ENCODE measurements around the gene CEBPZ.
"Not testable (repeated sequence)": the region's sequence is repeated elsewhere in the genome, so short reads cannot be mapped to it uniquely, and the experiment has no call there.

The CEBPZ gene

DNA sequence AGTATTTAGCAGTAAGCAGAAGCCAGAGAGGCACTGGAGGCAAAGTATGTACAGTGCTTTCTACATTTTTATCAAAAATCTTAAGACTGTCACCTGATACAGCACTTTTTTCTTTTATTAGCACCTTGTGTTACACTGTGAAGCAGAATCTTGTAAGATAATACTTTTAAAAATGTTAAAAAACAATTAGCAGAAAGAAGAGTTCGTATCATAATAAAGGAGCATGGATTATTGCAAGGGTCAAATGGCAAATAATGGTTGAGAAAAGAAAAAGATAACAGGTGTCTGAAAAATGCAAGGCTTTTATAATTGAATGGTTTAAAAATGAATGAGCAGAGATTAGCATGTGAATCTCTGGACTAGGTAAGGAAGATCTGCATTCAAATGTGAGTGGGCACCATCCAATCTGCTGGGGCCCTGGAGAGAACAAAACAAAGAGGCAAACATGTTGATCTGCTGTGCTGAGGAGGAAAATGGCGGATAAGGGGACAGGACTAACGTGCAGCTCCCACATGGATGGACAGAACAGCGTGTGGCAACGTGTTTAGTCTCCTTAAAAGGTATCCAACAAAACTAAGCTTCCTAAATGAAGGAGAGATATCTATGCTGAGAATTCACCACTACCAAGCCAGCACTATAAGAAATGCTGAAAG lies 25.6 kb downstream of the CEBPZ start:
- TF ChIP-seq, protein P1, sequence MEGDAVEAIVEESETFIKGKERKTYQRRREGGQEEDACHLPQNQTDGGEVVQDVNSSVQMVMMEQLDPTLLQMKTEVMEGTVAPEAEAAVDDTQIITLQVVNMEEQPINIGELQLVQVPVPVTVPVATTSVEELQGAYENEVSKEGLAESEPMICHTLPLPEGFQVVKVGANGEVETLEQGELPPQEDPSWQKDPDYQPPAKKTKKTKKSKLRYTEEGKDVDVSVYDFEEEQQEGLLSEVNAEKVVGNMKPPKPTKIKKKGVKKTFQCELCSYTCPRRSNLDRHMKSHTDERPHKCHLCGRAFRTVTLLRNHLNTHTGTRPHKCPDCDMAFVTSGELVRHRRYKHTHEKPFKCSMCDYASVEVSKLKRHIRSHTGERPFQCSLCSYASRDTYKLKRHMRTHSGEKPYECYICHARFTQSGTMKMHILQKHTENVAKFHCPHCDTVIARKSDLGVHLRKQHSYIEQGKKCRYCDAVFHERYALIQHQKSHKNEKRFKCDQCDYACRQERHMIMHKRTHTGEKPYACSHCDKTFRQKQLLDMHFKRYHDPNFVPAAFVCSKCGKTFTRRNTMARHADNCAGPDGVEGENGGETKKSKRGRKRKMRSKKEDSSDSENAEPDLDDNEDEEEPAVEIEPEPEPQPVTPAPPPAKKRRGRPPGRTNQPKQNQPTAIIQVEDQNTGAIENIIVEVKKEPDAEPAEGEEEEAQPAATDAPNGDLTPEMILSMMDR (IDR thresholded peaks at IDR 0.05; ENCODE audit: low read depth, low read length) = no peak
- H3K4me3 ChIP-seq (replicated peaks in 1 of 2; ENCODE audit: low read depth in 2 of 2, low read length in 2 of 2) = no peak overlapping the region
- DNase-seq (ENCODE audit: low read depth in 2 of 2) = no peak

DNA sequence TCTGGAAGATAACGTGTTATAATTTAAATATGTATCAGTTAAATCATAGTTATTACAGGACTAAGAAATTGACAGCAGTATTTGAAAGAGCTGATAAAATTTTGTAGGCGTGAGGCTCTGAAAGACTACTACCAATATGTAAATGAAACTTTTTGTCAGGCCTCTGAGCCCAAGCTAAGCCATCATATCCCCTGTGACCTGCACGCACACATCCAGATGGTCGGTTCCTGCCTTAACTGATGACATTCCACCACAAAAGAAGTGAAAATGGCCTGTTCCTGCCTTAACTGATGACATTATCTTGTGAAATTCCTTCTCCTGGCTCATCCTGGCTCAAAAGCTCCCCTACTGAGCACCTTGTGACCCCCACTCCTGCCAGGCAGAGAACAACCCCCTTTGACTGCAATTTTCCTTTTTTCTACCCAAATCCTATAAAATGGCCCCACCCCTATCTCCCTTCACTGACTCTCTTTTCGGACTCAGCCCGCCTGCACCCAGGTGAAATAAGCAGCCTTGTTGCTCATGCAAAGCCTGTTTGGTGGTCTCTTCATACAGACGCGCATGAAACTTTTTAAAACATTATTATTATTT lies 26.2 kb downstream of the CEBPZ start:
- H3K4me3 ChIP-seq (replicated peaks in 1 of 2; ENCODE audit: low read depth in 2 of 2, low read length in 2 of 2); DNase-seq (ENCODE audit: low read depth in 2 of 2): not testable (repeated sequence)

DNA sequence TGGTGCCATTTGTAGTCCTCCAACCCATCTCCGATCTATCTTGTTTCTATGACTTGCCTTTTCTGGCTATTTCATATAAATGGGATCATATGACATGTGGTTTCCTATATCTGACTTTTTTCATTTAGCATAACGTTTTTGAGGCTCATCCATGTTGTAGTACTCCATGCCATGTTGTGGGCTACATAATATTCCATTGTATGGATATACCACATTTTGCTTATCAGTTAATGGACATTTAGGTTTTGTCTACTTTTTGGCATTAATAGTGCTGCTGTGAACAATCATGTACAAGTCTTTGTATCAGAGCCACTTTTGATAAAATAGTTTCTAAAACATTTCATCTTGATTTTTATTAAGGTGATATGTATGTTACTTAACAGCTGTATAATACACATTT lies 27.7 kb downstream of the CEBPZ start:
- TF ChIP-seq, protein P1 (IDR thresholded peaks at IDR 0.05; ENCODE audit: low read depth, low read length) = no peak
- no peak overlapping the region for H3K4me3 ChIP-seq (replicated peaks in 1 of 2; ENCODE audit: low read depth in 2 of 2, low read length in 2 of 2)
- DNase-seq (ENCODE audit: low read depth in 2 of 2) = no peak

DNA sequence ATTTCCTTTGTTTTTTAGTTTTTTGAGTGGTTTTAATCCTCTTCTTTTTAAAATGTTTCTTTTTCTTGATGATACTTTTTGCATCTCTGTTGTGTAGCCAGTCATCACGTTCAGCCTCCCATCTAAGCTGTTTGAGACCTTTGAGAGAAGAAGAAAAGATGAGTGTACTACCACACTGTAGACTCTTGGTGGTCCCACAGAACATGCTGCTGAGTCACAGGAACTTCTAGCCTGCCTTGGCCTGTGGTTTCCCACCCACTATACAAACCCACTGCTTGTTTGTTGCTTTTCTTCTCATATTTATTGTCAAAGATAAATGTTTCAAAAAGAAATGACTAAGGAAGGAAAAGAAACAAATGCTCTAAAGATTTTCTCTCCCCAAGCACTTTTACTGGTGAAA lies 29.6 kb downstream of the CEBPZ start:
- H3K4me3 ChIP-seq (replicated peaks in 1 of 2; ENCODE audit: low read depth in 2 of 2, low read length in 2 of 2) = no peak overlapping the region
- DNase-seq (ENCODE audit: low read depth in 2 of 2) = no peak
- TF ChIP-seq, protein P1 (IDR thresholded peaks at IDR 0.05; ENCODE audit: low read depth, low read length) = no peak

DNA sequence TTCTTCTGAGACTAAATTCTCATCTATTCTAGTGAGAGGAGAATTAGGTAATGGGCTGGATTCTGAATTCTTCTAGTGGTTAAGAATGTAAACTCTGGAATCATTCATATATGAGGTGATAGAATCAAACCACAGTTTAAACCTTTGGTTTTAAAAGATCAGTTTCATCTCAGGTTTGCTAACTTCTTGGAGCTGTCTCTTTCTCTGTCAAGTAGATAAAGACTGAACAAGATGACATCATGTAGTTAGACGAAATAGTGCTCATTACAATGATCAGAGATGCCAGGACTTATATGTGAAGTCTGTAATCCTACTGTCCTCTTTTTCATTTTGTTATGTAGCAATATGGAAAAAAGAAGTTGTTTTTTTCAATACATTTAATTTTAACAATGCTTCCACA lies 30.2 kb downstream of the CEBPZ start:
- no peak for DNase-seq (ENCODE audit: low read depth in 2 of 2)
- TF ChIP-seq, protein P1 (IDR thresholded peaks at IDR 0.05; ENCODE audit: low read depth, low read length) = no peak
- H3K4me3 ChIP-seq (replicated peaks in 1 of 2; ENCODE audit: low read depth in 2 of 2, low read length in 2 of 2) = no peak overlapping the region

DNA sequence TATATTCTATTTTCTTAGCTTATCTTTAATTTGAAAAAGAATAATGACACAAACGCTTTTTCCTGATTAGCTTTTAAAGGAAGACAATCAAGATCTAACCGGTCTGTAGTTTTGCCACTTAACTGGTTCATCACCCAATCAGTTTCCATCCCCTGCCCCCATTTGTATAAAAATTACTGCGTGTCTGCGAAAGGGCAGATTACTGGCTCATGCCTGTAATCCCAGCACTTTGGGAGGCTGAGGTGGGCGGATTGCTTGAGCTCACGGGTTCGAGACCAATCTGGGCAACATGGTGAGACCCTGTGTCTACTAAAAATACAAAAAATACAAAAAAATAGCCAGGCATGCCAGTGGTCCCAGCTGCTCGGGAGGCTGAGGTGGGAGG lies 32.7 kb downstream of the CEBPZ start:
- DNase-seq (ENCODE audit: low read depth in 2 of 2) = no peak
- no peak overlapping the region for H3K4me3 ChIP-seq (replicated peaks in 1 of 2; ENCODE audit: low read depth in 2 of 2, low read length in 2 of 2)
- TF ChIP-seq, protein P1 (IDR thresholded peaks at IDR 0.05; ENCODE audit: low read depth, low read length) = no peak

DNA sequence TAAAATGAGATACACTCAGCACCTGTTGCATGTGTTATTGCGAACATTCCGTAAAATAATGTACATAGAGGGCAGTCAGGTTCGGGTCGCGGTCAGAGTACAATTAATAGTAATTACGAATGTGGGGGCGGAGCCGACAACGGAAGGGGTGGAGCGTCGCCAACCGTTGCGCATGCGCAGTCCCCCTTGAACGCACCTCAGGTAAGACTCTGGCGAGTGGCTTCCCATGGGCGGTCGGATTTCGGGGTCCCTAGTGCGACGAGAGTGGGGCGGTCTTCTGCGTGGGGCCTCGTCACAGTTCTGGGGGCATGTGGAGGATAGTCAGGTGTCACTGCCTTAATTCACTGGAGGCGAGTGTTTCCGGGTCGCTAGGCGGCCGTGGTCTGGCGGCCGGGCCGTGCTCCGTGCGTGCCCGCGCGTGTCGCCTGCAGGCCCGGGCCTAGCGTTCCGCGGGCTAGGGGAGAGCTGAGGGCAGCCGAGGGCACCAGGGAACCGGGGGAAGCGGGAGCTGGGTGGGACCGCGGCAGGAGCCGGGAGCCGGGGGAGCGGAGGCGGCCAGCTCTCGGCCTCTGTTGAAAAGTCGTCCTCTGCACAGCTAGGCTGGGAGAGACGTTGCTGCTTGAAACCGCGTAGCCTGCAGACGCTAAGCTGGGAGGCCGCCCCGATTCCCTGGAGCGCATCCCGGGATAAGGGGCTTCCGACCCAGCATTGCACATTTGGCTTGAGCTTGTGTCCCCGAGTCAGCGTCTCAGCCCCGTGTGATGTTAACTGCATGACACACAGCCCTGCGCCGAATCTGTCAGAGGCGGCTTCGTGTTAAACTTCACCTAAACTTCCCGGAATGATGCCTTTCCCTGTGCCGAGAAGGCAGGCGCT lies 34.8 kb downstream of the CEBPZ start, which contains the start of gene CEBPZOS:
Gene CEBPZOS, plus strand, starts transcription at position 177 of the 876 bp plus-strand sequence. CDS start 3,209 bp downstream, outside the sequence.
- peak; percentile 81 to 84 for DNase-seq (ENCODE audit: low read depth in 2 of 2)
- peak within 1 kb of the TSS; percentile 64 to 90 for H3K4me3 ChIP-seq (replicated peaks in 1 of 2; ENCODE audit: low read depth in 2 of 2, low read length in 2 of 2)
- TF ChIP-seq, protein P1 (IDR thresholded peaks at IDR 0.05; ENCODE audit: low read depth, low read length) = no peak

DNA sequence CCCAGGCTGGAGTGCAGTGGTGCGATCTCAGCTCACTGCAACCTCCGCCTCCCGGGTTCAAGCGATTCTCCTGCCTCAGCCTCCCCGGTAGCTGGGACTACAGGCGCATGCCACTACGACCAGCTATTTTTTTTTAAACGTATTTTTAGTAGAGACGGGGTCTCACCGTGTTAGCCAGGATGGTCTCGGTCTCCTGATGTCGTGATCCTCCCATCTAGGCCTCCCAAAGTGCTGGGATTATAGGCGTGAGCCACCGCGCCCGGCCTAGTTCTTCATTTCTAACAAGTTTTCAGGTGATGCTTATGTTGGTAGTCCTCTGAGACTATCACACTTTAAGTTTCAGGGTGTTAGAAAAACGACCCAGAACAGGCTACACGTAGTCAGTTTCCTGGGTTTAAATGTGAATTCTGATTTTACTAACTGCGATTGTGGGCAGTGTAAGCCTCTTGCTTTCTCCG lies 35.5 kb downstream of the CEBPZ start:
- peak overlapping the region; percentile 64 to 90 for H3K4me3 ChIP-seq (replicated peaks in 1 of 2; ENCODE audit: low read depth in 2 of 2, low read length in 2 of 2)
- DNase-seq (ENCODE audit: low read depth in 2 of 2) = not testable (repeated sequence)

Data from cardiac fibroblast (primary cell).